GM18502 (cell line): ENCODE results near the gene CHCHD10.

Source experiments
- ATAC-seq: cut with Tn5 transposase; IDR thresholded peaks from one replicate; pipeline ENCODE4 v1.9.1; 2021; ENCODE audit warnings: mild to moderate bottlenecking; ENCODE audit not compliant: unreplicated experiment, poor library complexity

The CHCHD10 gene

DNA sequence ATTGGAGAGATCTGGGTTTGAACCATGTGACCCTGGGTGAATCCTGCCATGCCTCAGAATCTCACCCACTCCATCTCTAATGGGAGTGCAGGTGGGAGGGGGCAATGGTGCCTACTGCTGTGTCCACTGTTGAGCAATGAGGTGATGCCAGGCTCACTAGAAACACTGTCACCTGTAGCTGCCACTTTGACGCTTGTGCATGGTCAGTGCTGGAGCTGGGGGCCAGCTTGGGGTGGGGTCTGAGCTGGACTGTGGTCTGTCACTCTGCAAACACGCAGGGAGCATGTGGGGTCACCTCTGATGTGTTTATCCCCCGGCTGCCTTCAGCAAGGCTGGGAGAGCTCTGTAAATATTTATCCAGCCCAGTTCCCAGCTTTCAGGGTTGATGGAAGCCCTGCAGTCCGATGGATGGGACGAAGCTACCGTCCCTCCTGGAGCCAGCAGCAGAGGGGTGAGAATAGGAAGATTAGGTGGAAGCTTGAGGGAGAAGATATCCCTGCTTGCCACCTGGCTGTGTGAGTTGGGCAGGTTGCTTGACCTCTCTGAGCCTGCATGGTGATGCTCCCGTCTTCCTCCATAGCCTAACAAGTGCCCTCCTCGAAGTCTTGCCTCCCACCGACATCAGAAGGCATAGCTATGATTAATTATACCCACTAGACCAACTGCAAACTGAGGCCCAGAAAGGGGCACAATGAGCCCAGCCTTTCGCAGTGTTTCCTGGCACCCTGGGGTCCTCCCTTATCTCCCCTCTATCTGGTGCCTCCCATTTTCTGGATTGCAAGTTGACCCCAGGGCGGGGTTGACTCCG lies 6.5 kb upstream of the CHCHD10 start:
- no peak for ATAC-seq

DNA sequence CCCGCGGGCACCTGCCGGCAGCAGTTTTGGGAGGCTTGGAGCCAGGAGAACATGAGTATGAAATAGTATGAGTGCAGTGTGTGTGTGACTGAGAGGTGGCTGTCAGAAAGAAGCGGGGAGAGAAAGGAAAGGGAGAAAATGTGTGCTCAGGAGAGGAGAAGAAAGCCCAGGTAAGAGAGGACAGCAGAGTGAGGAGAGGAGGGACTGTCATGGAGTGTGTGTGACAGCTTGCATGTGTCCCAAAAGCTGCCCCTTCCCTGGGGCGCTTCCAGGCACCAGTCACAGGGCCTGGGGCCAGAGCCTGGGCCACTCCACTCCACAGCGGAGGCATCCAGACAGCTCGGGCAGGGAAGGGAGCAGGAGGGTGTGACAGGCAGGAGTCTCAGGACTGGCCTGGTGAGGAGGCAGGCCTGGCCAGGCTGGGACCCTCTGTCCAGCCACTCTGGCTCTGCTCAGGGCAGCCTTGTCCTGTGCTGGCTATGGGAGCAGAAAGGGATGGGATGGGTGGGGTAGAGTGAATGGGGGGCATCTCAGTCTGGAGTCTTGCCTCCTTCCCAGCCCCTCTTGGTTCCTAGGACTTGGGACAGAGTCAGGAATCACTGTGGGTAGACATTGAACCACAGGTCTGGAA lies 5.8 kb upstream of the CHCHD10 start:
- ATAC-seq, result no peak

DNA sequence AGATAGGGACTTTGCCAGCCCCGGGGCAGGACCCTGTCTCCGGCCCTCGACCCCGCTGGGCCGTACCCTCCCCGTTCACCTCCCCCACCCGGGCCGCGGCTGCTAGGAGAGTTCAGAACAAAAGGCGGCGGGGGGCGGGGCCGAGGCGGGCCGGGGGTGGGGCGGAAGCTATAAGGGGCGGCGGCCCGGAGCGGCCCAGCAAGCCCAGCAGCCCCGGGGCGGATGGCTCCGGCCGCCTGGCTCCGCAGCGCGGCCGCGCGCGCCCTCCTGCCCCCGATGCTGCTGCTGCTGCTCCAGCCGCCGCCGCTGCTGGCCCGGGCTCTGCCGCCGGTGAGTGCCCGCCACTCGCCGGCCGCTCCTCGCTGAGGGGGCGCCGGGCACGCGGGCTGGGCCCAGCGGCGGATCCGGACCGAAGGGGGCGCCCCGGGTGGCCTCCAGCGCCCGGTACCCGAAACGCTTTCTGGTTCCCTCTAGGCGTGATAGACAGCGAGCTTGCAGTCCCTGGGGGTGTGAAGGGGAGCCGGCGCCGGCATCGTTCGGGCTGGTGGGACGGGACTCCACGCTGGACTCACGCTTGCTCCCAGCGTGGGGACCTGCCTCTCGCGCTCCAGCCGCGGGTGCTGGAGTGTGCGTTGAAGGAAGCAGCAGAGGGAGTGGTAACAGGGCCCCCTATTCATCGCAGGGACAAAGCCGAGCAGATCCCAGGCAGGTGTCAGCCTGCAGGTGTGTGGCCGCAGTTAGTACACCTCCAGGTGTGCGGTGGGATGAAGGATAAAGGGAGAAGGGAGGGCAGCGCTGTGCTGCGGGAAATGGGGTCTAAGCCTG lies 5.1 kb upstream of the CHCHD10 start, which contains the start of gene MMP11:
Gene MMP11, plus strand, starts transcription at position 201 of the 825 bp plus-strand sequence. Its CDS starts 22 bp downstream, at position 223.
- no peak for ATAC-seq

DNA sequence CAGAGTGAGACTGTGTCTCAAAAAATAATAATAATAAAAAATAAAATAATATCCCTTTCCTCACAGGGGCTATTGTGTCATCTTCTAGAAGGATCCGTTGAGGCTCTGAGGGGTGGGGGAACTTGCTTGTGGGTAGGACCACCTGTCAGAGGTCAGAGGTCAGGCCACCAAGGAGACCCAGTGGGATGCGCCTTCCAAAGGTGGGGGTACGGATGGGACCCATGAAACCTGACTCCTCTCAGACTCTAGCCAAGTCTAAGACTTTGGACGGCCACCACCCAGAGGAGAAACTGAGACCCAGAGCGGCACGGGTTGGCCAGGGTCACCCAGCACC lies 4.5 kb upstream of the CHCHD10 start:
- no peak for ATAC-seq

DNA sequence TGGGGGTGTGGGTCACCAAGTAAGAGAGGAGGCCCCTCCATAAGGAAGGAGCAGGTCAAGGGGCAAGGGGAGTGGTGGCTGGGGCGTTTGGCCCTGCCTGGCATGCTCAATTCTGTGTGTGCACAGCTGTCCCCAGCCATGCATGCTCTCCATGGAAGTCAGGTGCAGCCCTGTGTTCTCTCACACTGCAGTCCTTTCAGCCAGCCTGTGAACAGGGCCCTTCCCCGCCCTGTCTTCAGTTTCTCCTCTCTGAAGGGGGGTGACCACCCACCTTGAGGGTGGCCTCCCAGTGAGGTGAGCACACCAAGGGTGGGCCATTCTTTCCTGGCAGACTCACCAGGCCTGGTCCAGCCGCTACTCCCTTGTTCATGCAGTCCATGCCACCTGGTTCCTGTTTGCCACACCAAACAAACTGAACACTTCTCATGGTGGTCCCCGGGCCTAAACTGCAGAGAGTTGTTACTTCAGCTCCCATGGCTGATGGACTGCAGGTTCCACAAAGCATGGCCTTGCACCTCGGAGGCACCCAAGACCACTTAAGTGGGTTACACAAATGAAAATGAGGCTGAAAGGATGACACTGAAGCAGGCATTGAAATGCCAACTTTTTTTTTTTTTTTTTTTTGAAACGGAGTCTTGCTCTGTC lies 1.7 kb upstream of the CHCHD10 start:
- no peak for ATAC-seq

DNA sequence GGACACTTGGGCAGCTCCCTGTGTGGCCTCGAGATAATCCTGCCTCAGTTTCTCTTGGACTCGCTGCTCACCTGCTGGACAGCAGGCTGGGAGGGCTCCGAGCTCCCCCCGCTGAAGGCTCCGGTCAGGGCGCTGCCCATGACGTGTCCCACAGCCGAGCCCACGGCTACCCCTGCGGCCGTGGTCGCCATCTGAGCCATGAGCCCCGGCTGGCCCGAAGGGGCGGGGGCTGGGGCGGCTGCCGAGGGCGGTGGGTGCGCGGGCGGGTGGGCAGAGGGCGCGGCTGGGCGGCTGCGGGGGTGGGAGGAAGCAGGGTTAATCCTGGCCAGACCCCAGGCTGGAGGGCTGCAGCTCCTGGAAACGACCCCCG lies 484 bp downstream of the CHCHD10 start:
- no peak for ATAC-seq

DNA sequence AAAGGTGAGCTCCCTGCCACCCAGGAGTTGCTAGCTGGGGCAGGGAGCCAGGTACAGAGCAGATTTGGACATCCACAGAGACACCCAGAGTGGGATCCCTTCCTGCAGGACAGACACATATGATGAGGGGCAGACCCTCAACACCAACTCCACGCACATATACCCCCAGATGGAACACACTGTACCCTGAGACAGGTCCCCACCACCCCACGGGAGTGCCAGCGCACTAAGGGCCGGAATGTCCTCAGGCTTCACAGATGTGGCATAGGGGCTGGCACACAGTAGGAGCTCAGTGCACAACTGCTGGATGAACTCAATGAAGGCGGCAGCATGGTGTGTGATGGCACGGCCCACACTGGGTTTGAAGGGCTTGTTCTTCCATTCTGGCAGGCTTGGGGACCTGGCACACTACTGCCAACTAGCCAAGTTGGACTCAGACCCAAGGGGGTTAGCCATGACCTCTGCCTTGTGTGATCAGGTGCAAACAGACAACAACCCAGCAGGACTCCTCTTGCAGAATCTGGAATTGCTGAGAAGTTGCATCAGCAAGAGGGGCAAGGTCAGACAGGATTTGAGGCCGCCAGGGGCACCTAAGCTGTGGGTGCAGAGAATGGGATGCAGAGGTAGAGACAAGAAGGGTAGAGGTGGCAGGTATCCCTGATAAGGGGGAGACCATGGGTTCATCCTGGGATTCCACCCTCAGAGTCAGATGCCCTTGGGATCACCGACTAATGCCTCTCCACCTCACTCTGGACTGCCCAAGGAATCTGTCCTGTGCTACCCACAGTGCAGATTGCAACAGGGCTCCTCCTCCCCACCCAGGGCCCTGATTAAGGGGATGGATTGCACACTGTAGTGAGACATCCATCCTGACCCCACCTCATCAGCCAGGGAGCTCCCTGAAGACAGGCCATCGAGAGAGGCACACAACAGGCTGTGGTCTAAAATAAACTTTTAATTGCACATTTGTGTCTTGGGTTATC lies 2.6 kb downstream of the CHCHD10 start:
- no peak for ATAC-seq

DNA sequence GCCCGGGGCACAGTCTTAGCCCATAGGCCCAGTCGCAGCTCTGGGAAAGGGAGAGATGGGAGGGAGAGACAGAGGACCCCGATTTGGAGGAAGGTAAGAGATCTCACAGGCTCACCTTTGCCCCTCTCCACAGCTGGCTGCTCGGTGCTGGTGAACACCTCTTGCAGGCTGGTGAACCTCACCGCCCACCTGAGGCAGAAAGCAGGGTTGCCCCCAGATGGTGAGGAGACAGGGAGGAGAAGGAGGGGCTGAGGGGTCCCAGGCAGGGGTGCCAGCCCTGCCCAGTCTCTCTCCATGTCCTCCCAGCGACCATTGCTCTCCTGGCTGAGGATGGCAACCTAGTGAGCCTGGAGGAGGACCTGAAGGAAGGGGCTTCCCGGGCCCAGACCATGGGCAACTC lies 3.8 kb downstream of the CHCHD10 start:
- no peak for ATAC-seq

DNA sequence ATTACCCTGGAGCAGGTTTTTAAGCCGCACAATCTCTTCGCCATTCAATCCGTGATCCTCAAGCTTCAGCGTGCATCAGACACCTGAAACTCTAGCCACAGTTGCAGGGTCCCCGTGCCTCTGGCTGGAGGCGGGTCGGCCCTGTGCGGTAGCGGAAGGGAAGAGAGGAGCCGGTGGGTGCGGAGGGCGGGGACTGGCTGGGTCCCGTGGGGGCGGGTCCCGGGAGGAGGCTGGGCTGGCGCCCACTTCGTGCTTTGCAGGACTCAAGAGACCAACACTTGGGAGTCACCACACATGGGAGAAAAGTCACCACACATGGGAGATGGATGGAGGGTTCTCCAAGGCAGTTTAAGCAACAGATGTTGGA lies 4.2 kb downstream of the CHCHD10 start:
- no peak for ATAC-seq

DNA sequence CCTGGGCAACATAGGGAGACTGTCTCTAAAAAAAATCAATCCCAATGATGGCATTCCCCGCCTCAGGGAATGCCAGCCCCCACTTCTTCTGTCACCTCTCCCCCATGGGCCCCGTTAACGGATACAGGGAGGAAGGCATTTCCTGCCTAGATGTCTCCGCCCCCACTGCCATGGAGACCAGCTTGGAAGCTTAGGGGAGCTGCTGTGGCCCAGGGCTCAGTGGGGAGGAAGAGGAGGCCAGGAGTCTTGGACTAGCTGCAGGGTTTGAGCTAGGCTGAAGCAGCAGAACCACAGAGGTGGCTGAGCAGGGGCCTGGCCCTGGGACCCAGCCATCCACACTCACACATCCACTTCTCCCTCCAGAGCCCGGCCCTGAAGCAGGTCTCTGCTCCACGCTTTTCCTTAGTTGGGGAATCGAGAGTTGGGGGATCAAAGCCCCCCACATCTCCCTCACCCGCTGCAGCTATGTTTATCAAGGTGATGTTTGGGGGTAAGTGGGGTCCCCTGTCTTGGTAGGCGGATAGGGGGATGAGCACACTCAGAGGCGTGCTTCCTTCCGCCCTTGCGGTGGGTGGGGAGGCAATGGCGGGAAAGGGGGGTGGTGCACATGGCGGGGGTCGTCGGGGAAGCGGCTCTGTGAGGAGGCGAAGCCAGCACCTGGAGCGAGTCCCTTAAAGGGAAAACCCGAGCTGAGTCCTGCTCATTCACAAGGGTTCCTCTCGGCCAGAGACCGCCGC lies 4.8 kb downstream of the CHCHD10 start, which contains the start of gene C22orf15:
Gene C22orf15, plus strand, starts transcription at position 149 of the 737 bp plus-strand sequence. Its CDS starts 317 bp downstream, at position 466.
- no peak for ATAC-seq

DNA sequence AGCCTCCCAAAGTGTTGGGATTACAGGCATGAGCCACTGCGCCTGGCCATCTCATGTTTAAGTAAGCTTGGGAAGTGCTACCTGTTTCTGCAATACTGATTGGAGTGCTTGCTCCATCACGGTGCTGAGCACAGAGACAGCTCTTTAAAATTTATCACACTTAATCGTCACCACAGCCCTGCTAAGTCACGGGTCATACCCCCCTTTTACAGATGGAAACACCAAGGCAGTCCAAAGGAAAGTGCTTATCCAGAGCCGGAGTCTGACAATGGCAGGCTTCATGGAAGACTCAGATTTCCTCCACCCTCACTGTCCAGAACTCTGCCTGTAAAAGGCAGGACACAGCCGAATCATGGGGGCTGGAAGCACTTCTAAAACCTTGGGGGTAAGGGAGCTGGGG lies 7.7 kb downstream of the CHCHD10 start:
- no peak for ATAC-seq

DNA sequence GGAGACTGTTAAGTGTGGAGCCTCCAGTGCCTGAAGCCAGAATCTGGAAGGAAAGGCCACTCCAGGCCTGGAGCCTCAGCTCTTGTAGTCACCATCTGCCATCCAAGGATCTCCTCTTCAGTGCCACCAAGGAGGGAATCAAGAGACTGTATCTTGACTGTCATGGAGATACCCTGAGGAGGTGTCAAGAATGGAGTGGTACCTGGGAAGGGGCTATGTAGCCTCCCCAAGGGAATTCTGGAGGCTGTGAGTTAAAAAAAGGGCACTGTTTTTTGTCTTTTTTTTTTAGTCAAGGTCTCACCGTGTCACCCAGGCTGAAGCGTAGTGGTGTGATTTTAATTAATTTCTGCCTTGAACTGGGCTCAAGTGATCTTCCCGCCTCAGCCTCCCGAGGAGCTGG lies 8.2 kb downstream of the CHCHD10 start:
- ATAC-seq, result no peak

DNA sequence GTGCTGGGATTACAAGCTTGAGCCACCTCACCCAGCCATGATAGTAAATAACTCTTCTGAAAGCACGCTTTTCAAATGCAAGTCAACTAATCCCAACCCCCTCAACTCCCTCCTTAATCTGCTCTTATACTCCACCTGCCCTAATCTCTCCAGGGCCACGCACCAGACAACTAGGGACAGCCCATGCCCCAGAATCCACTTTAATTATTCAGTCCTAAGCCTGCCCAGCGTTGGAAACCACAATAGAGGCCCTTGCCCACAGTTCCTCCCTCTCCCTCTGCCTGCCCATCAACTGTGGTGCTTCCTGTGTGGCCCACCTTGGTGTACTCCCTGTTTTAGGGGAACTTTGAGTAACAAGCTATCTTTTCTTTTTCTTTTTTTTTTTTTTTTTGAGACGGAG lies 10.9 kb downstream of the CHCHD10 start:
- ATAC-seq, result no peak

DNA sequence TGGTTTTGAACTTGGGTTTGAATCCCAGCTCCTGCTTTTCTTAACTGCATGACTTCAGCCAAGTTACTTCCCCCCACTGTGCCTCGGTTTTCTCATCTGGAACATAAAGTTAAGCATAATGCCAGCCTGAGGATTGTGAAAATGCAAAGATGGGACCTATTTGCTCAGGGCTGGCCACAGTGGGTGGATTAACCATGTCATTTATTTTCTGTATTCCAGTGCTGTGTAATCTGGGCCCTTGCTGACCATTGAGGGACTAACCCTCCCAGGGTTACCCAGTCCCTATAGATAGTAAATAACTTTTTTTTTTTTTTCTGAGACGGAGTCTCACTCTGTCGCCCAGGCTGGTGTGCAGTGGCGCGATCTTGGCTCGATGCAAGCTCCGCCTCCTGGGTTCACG lies 12.1 kb downstream of the CHCHD10 start:
- ATAC-seq, result no peak

DNA sequence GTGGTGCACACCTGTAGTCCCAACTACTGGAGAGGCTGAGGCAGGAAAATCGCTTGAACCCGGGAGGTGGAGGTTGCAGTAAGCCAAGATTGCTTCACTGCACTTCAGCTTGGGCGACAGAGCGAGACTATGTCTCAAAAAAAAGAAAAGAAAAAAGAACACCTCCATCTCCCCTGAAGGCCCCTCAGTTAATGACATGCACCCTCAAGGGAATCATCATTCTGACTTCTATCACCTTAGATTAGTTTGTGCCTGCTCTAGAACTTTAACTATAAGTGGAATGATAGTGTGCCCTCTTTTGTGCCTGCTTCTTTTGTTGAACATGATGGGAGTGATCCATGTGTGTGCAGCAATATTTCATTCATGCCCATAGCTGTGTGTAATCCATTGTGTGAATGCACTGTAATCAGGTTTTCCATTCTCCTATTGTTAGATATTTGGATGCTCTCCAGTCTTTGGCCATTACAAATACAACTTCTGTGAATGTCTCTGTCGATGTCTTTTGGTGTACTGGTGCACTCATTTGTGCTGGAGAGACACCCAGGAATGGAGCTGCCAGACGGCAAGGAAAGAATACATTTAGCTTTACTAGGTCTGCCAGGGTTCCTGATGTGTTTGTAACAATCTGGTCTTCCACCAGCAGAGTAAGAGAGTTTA lies 12.7 kb downstream of the CHCHD10 start:
- no peak for ATAC-seq

DNA sequence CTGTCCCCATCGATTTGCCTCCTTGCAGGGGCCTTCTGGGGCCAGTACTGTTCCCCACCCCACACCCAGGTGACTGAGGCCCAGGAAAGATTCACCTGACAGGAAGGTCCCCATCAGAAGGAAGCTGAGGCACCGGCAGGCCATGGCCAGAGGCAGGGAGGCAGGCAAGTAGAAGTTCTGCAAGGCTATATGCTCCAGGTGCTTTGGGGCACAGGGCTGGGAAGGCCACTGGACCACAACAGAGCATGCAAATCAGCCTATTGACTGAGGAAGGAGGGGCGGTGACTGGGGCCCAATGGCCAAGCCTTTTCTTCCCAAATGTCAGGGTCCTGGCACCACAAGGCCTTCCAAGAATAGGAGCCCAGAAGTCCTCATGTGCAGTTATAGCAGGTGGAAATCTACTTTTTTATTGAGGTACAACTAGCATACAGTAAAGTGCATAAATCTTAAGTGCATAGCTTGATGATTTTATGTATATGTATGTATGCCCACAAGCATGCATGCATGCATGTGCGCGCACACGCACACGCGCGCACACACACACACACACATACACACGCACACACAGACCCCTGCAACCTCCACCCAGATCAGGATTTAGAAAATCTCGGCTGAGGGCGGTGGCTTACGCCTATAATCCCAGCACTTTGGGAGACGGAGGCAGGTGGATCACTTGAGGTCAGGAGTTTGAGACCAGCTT lies 13.4 kb downstream of the CHCHD10 start, which contains the start of gene VPREB3:
Gene VPREB3, minus strand, starts transcription at position 206 of the 700 bp plus-strand sequence. Its CDS starts 62 bp downstream, at position 144.
- ATAC-seq, result no peak

DNA sequence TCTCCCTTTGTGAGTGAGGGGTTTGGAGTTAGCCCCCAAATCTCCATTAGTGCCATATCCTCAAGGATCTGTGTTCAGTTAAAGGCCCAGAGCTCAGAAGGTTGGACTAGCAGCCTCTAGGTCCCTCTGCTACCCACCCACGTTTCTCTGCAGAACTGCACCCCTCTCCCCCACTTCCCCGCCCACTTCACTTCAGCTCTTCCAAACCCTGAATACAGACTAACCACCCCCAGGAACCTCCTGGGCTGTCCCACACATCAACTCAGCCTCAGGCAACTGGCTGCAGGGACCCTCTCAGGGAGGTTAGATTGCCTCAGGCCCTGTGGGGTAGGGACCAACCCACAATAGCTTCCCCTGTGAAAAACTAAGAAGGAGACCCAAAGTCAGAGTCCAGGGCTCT lies 14.4 kb downstream of the CHCHD10 start:
- ATAC-seq, result no peak

DNA sequence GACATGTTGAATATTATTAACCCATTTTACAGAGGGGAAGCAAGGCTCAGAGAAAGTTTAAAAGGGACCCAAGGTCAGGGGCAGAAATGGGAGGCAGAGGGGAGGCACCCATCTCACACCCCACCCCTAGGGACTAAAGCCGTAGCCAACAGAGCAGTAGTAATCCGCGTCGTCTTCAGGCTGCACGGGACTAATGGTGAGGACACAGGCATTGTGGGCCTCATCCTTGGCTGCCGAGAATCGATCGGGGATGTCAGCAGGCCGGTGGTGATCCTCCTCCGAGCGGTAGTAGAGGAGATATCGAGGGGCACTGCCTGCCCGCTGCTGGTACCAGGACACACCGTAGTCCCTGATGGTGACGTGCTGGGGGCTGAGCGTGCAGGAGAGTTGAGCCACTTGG lies 15.0 kb downstream of the CHCHD10 start:
- ATAC-seq, result no peak
